Effector CD4-positive, alpha-beta T cell (primary cell): Measurements from ENCODE around the gene PTCHD4.

Source experiments
- DNase-seq: peaks from one replicate; pipeline ENCODE4 v3.0.0-alpha.2; 2020

The PTCHD4 gene

DNA sequence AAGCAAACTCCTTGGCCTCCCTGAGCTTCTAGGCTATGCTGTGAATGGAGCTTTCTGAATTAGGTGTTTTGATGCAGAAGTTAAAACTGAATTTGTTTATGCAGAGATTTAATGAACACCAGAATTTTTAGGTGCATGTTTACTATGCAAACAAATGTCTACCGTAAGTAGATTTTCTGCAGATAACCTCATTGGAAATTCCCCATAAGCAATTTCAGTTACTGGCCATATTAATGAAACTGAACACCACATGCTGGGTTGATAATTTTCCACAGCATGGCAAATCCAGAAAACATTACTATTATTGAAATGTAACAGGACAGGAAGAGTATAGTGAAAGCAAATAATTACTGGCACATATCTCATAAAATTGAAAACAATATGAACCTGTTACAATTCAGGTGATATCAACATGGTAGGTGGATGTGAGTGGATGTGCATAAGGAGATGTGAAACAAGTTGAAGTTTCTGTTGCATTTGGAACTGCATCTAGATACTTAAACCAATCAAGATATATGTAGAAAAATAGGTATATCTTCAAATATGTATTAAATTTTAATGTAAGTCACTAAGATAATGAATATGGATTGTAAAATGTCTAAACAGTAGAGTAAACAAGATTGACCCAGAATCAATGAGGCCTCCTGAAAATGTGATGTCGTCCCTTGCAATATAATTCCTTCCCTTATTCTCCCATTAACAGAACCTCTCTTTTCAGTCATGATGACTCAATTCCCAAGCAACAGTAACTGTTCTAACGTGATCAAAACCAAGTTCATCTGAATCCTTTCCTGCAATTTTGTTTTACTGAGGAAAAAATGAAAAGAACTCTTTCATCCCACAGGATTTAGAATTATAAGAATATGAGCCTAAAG is 11.0 kb downstream of the PTCHD4 start:
- no peak for DNase-seq

DNA sequence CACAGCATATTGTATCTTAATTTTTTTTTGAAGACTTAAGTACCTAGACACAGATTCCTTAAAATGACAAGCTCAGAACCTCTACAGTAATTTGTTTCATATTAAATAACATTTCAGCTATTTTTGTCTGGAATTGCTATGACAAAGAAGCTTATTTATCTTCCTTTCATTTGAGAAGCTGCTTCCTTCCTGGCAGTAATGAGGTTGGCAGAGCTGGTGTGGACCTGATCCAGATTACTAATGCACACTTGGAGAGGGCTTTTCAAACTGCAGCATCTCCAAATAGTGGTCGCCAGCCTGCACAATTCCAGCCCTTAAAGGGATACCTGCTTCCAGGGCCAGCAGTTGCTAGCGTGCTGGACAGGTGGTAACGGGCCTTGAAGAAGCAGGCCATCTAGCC is 12.1 kb downstream of the PTCHD4 start:
- no peak for DNase-seq

DNA sequence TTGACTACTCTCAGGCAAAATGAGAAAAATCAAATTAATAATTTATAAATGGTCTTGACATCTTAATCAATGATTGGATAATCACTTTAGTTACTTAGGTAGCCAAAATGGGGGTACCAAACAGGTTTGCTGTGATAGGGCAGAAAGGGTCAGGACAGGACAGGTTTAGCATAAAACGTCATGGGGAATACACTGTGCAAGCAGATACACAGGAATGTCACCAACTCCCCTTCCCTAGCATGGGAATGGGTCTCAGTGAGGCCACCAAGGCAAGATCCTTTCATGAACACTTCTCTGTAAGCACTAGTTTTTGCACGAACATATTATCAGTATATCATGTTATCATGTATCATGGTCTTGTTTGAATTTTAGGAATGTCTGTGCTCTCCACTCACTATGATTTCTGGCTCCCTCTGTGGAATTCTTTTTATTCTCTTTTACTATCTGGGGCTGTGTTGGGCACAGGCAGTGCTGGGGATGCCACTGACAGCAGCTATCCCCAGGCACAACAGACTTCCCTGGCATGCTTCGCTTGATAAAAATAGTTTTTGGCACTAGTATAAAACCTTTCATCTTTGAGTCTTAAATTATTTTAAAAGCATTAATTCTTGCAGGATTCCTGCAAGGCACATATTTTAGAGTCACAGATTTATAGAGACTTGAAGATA is 18.3 kb downstream of the PTCHD4 start:
- no peak for DNase-seq

- no peak for DNase-seq
These were observed 20.5 kb downstream of the PTCHD4 start for GRCh38 chr6:48090546-48090945.

- DNase-seq = no peak
These were observed 23.5 kb downstream of the PTCHD4 start for GRCh38 chr6:48087448-48087847.

DNA sequence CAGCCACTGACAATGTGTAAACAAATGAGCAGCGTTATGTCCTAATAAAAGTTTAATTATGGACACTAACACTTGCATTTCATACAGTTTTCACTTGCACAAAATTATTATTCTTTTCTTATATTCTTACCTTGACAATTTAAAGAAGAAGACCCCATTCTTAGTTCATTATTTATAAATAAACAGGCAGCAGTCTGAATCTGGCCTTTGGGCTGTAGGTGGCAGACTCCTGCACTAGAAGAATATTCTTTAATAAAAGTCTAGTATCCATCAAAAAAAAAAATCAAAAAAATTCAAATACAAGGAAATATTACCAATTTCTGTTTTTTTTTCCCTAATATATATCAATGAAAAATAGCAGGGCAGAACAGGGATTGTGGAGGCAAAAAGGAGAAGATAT is 24.8 kb downstream of the PTCHD4 start:
- no peak for DNase-seq

DNA sequence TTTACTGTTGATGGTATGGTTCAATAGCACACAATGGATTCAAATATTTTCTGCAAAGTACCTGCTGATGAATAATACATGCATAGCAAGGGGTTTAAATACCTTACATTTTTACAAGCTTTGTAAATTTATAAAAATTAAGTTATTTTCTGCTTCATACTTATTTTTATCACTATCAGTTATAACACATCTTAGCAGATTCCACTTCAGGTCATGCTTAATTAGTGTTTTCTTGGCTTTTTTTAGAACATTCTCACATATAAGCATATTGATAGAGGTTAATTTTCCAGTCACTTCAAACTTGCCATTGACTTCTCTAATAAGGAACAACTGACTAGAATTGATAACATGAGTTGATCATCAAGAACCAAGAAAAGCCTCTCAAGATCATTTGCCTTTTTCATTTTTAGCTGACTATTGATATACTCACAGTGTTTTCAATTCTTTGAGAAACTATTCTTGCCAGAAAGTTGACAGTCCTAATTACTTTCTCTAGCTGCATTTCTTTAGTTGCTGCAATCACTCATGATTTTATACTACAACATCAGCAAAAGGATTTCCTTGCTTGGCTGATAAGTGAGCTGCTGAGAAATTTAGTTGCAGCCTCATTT is 25.8 kb downstream of the PTCHD4 start:
- no peak for DNase-seq

DNA sequence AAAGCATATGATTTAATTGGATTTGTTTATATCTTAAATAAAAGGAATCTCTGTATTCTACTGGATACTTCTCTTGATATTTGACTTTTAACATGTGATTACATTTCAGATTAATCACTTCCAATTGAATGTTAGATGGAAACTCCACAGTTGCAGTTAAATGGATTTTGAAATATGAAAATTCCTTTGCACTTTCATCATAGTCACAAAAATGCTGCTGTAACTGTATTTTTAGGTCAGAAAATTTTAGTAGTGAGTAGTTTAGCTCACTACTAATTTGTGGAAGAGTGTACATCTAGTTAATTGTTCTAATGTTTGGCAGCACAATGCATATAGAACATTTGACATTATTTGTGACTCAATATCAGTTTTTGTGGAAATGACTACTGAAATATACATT is 26.8 kb downstream of the PTCHD4 start:
- no peak for DNase-seq

GRCh38 chr6:48080227-48081009 is 30.6 kb downstream of the PTCHD4 start:
- DNase-seq = no peak

DNA sequence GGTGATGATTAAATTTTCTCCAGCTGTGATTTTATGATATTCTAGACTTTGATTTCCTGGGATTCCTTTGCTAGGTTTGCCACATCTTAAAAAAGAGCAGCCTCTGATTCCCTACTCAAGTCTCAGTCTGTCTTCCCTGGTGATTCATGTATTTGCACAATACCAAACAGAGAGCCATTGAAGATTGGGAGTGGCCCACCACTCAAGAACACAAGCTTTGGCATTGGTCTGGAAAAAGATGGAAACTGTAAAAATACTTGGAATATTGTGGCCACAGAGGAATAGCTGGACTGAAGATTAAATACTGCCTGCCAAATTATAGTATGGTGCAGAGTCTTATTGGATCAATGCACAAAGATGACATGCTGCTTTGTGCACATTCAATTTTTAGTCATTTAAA is 32.9 kb downstream of the PTCHD4 start:
- no peak for DNase-seq

- no peak for DNase-seq
These were observed 35.8 kb downstream of the PTCHD4 start for GRCh38 chr6:48075181-48075580.

DNA sequence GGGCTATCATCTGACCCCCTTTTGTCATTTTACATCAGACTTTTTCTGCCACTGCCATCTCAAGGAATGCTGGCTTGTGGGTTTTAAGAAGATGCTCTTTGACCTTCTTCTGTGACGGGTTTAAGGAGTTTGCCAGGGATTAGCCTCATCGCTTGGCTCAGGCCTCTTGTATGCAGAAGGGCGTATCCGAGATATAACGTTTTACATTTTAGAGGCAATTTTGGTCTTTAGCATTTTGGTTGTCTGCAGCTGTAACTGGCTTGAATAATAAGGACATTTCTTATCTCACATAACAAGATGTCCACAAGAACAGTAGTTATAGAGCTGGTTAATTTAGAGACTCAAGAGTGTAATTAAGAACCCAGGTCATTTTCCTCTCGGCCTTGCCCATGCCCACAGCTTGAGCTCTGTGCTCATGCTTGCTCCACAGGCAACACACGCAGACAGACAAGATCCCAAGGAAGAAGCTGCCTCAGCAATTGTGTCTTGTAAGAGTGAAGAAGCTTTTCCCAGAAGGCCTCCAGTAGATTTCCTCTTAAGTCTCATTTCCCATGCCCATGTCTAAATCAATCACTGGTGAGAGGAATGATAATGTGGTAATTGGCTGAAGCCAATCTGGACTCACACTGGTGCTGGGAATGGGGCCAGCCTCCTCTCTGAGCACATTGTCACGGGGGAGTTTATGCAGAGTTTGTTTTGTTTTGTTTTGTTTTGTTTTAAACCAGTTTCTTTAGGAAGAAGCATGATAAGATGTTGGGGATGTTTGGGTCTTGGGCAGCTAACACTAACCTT is 36.8 kb downstream of the PTCHD4 start:
- no peak for DNase-seq

- DNase-seq = no peak
These were observed 39.2 kb downstream of the PTCHD4 start for GRCh38 chr6:48071833-48072232.

DNA sequence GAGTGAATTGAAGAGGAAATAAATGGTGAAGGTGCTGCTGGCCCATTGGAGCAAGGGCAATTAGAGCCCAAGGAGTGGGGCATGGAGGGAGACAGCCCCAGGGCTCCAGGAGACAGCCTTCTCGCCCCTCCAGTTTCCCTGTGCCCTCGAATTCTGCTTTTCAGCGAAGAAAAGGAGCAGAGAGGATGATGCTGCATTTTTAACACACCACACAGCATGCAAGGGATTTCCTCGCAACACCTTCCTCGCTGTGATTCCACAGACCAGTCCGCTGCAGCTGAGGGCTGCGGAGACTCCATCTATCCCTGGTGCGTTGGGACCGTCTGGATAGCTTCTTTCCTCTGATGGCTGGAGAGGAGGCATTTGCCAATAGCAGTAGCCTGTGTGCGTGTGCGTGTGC is 41.7 kb downstream of the PTCHD4 start:
- no peak for DNase-seq

- DNase-seq = no peak
These were observed 42.4 kb downstream of the PTCHD4 start for GRCh38 chr6:48068278-48069251.

- no peak for DNase-seq
These were observed 43.1 kb downstream of the PTCHD4 start for GRCh38 chr6:48067886-48068277.

- no peak for DNase-seq
These were observed 43.8 kb downstream of the PTCHD4 start for GRCh38 chr6:48067148-48067712.

GRCh38 chr6:48061265-48061990 is 49.6 kb downstream of the PTCHD4 start:
- DNase-seq = no peak
